ENCODE measurements around the gene ZNF576.

The ZNF576 gene

DNA sequence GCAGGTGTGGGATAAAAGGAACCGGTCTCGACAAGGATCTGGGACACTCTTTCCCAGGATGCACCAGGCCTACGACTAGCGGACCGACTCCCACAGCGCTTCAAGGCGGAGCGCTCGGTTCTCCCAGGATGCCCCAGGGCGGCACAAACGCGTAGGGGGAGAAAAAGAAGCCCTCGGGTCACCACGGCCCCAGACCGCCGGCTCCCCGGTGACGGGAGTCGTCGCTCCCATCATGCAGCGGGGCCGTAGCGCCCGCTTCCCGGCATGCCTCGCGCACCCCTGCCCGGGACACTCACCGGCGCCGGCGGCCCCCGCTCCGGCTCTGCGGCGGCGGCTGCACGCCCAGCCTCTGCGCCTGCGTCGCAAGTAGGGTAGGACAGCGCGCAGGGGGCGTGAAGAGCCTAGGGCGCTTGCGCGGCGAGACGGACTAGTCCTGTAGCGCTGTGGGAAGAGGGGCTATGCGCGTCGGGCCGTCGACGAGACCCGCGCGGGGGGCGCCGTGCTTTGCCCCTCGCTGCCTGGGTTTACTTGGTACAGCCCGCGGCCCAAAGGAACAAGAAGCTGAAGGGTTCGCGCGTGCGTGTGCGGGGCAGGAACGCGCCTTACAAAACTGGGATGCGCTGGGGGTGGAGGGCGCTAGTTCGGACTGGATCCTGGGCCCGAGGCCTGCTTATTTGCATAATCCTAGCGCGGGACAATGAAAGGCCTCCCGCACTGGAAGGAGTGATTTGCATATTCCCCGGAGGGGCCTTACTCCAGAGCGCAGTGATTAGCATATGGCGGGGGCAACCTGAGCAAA lies 23.1 kb downstream of the ZNF576 start, which contains the start of gene ZNF428:
ZNF428 (minus strand) TSS at position 368 of the 799 bp plus-strand sequence. CDS start 5,325 bp downstream, outside the sequence.
- CTCF ChIA-PET, result no interaction called here
- no peaks in the 10 kb centered on the region for H3K36me3 Mint-ChIP-seq
- peaks cover 37% of the 10 kb centered on the region for H3K4me1 Mint-ChIP-seq
- no peaks in the 10 kb centered on the region for H3K27me3 Mint-ChIP-seq
- no peaks in the 10 kb centered on the region for H3K9me3 Mint-ChIP-seq
- peak within 1 kb of the TSS; percentile 98 for H3K27ac Mint-ChIP-seq
- H3K4me3 Mint-ChIP-seq, result peak within 1 kb of the TSS; percentile 94
- DNase-seq, result peak; percentile 88

GRCh38 chr19:43620061-43621001 lies 23.9 kb downstream of the ZNF576 start:
- Mint-ChIP-seq H3K4me3 (peak overlapping the region; percentile 94), H3K27me3 (no peaks in the 10 kb centered on the region), H3K9me3 (no peaks in the 10 kb centered on the region), H3K4me1 (peaks cover 45% of the 10 kb centered on the region), H3K27ac (peak overlapping the region; percentile 98), H3K36me3 (no peaks in the 10 kb centered on the region)
- DNase-seq, result peak; percentile 90
- CTCF ChIA-PET, result no interaction called here

- Mint-ChIP-seq H3K27me3 (peaks cover 17% of the 10 kb centered on the region), H3K9me3 (no peaks in the 10 kb centered on the region), H3K27ac (no peak overlapping the region), H3K36me3 (no peaks in the 10 kb centered on the region), H3K4me3 (no peak overlapping the region), H3K4me1 (peaks cover 58% of the 10 kb centered on the region)
- CTCF ChIA-PET, result interaction anchor here (0.9 kb wide), 1 partner anchor 67 kb away, joined by 3 read pairs; no protein-coding TSS in a partner anchor
- no peak for DNase-seq
Measured at GRCh38 chr19:43622070-43622469, 25.7 kb downstream of the ZNF576 start.

DNA sequence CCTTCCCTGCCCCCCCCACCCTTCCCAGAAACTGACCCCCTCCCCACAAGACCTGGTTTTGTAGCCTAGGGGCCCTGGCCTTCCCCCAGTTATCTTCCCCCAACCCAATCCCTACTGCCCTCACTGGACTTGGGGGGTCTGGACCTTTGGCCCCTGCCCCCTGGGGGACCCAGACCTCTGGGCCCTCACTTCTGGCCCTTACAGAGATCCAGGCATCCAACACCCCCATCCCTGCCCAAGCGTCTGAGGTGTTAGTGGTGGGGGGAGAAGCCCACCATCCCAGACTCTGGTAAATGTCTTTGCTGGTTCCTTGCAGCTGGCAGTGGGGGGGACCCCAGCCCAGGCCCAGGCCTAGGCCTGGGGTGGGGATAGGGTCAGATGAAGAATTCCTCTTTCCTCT lies 26.6 kb downstream of the ZNF576 start:
- peaks cover 26% of the 10 kb centered on the region for H3K27me3 Mint-ChIP-seq
- CTCF ChIA-PET, result no interaction called here
- H3K4me1 Mint-ChIP-seq, result peaks cover 62% of the 10 kb centered on the region
- no peaks in the 10 kb centered on the region for H3K36me3 Mint-ChIP-seq
- H3K4me3 Mint-ChIP-seq, result no peak overlapping the region
- DNase-seq, result no peak
- H3K9me3 Mint-ChIP-seq, result no peaks in the 10 kb centered on the region
- peak overlapping the region; percentile 42 for H3K27ac Mint-ChIP-seq

DNA sequence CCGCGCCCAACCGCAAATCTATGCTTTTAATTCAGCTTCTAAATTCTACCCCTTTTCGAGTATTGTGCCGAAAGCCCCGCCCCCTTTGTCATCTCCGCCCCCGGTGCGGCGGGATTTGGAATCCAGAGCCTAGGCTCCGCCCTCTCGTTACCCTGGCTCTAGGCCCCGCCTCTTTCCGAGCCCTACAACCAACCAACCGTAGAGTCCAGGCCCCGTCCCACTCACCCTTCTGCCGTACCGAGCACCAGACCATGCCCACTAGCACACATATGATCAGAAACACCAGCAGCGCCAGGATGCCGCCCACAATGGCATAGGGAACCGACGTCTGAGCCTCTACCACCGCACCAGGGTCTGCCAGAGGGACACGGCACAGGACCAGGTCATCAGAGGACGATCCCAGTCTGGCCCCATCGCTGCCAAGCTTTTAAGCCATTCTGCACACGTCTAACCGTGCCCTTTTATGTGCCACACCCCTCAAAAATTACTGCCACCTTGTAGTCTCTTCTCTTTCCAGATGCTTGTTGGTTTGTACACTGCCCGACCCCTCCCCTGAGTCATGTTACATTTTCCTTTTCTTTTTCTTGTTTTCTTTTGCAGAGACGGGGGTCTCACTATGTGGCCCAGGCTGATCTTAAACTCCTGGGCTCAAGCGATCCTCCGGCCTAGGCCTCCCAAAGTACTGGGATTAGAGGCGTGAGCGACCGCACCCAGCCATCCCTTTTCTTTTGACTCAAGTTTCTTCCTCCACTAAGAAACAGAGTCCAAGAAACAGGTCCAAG lies 27.7 kb downstream of the ZNF576 start:
- Mint-ChIP-seq H3K36me3 (no peaks in the 10 kb centered on the region), H3K9me3 (no peaks in the 10 kb centered on the region), H3K4me3 (no peak overlapping the region), H3K27ac (no peak overlapping the region), H3K27me3 (peaks cover 27% of the 10 kb centered on the region), H3K4me1 (peaks cover 55% of the 10 kb centered on the region)
- no peak for DNase-seq
- CTCF ChIA-PET, result no interaction called here

DNA sequence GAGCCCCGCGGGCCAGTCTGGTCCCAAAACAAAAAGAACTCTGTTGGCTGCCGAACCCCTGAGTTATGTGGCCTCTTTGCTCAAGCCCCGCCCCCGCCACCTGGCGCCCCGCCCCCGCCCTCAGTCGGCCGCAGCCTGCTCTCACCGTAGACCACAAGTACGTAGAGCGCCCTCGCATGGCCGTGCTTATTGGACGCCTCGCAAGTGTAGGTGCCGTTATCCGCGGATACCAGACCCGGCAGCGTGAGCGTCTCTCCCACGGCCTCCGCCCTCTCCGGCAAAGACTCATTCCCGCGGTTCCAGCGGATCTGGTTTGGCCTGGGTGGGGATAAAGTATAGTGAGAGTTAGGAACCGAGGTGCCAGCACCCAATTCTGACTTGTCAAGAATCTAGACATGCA lies 28.5 kb downstream of the ZNF576 start:
- H3K4me1 Mint-ChIP-seq, result peaks cover 49% of the 10 kb centered on the region
- no peaks in the 10 kb centered on the region for H3K9me3 Mint-ChIP-seq
- CTCF ChIA-PET, result interaction anchor here (1.2 kb wide), 1 partner anchor 65 kb away, joined by 3 read pairs; no protein-coding TSS in a partner anchor
- no peaks in the 10 kb centered on the region for H3K36me3 Mint-ChIP-seq
- H3K27ac Mint-ChIP-seq, result peak overlapping the region; percentile 37
- H3K4me3 Mint-ChIP-seq, result no peak overlapping the region
- peaks cover 27% of the 10 kb centered on the region for H3K27me3 Mint-ChIP-seq
- DNase-seq, result peak; percentile 93

DNA sequence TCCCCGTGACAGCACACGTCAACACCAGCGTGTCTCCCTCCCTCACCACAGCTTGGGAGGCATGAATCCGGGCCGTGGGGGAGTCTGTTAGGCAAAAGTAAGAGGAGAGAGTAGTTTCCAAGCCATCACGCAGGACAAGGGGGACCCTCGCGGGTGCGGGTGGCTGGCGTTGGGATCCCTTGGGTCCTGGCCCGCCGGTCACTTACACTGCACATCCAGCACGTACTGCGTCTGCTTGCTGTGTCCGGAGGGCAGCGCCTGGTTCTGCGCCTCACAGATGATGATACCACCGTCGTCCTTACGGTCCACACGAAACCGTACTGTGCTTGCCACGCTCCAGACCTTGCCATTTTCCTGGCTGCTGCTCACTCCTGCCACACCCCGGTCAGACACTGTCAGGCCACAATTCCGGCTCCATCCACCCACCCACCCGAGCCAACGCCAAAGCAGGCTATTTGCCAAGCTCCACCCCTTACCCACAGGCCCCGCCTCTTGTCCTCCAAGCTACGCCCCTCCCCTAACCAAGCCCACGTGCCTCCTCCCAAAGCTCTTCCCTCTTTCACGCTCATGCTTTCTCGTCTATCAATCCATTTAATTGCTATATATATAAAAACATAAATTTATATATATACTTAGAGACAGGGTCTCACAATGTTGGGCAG lies 29.7 kb downstream of the ZNF576 start:
- Mint-ChIP-seq H3K4me3 (no peak overlapping the region), H3K27ac (no peak overlapping the region), H3K36me3 (no peaks in the 10 kb centered on the region), H3K4me1 (peaks cover 40% of the 10 kb centered on the region), H3K27me3 (peaks cover 27% of the 10 kb centered on the region), H3K9me3 (no peaks in the 10 kb centered on the region)
- CTCF ChIA-PET, result interaction anchor here (0.6 to 1.3 kb wide), 4 partner anchors 32 to 186 kb away, joined by 3 read pairs; no protein-coding TSS in a partner anchor
- DNase-seq, result peak; percentile 47

- DNase-seq, result no peak
- Mint-ChIP-seq H3K4me1 (peaks cover 37% of the 10 kb centered on the region), H3K27ac (no peak overlapping the region), H3K4me3 (no peak overlapping the region), H3K36me3 (no peaks in the 10 kb centered on the region), H3K9me3 (no peaks in the 10 kb centered on the region), H3K27me3 (peaks cover 27% of the 10 kb centered on the region)
- CTCF ChIA-PET, result interaction anchor here (0.6 to 1.3 kb wide), 2 partner anchors 32 to 187 kb away, joined by 3 read pairs; no protein-coding TSS in a partner anchor
Measured at GRCh38 chr19:43626838-43627237, 30.4 kb downstream of the ZNF576 start.

- Mint-ChIP-seq H3K4me3 (no peak overlapping the region), H3K4me1 (peaks cover 32% of the 10 kb centered on the region), H3K36me3 (no peaks in the 10 kb centered on the region), H3K27me3 (peaks cover 46% of the 10 kb centered on the region), H3K9me3 (no peaks in the 10 kb centered on the region), H3K27ac (no peak overlapping the region)
- DNase-seq, result no peak
- CTCF ChIA-PET, result no interaction called here
Measured at GRCh38 chr19:43628646-43629326, 32.4 kb downstream of the ZNF576 start.

DNA sequence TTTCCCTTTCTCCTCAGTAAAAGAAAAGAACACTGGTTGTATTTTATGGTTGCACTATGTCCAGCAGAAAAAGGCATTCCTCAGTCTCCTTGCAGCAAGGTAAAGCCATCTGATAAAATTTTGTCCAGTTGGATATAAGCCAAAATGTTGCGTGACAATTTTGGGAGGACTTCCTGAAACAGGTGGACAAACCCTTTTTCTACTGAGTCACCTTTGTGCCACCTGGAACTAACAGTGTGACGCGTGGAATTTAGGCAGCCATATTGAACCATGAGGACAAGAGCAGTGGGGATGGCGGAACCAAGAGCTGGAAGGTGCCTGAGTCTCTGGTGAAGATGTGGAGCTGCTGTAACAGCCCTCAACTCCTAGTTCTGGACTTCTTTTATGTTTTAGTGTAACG lies 35.1 kb downstream of the ZNF576 start:
- CTCF ChIA-PET, result no interaction called here
- H3K4me1 Mint-ChIP-seq, result peaks cover 11% of the 10 kb centered on the region
- no peaks in the 10 kb centered on the region for H3K9me3 Mint-ChIP-seq
- H3K27ac Mint-ChIP-seq, result no peak overlapping the region
- peaks cover 61% of the 10 kb centered on the region for H3K27me3 Mint-ChIP-seq
- no peak overlapping the region for H3K4me3 Mint-ChIP-seq
- no peaks in the 10 kb centered on the region for H3K36me3 Mint-ChIP-seq
- no peak for DNase-seq

DNA sequence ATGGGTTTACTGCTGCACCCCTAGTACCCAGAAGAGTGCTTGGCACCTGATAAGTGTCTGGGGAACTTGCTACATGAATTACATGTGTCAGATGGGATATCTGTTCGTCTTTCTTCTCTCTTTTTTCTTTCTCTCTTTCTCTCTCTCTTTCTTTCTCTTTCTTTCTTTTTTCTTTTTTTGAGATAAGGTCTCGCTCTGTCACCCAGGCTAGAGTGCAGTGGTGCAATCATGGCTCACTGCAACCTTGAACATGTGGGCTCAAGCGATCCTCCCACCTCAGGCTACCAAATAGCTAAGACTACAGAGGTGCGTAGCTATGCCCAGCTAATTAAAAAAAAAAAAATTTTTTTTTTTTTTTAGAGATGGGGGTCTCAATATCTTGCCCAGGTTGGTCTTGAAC lies 37.1 kb downstream of the ZNF576 start:
- Mint-ChIP-seq H3K4me1 (peaks cover 3% of the 10 kb centered on the region), H3K27me3 (peaks cover 65% of the 10 kb centered on the region), H3K4me3 (no peak overlapping the region), H3K36me3 (no peaks in the 10 kb centered on the region), H3K9me3 (no peaks in the 10 kb centered on the region), H3K27ac (no peak overlapping the region)
- no peak for DNase-seq
- CTCF ChIA-PET, result no interaction called here

DNA sequence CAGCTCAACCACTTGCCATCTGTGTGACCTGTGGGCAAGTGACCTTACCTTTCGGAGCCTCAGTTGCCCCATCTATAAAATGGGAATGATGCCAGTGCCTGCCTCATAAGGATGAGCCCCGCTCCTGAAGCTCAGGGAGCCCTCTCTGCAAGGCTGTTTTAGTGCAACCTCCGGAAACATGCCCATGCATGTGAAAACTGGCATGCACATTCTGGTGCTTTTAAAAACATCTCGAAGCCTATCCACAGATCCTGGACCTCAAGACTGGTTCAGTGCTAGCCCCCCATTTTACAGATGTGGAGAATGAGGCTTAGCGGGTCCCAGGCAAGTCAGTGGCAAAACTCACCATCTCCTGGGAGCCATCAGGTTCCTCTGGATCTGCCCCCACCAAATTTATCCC lies 37.7 kb downstream of the ZNF576 start:
- no peak for DNase-seq
- Mint-ChIP-seq H3K4me3 (no peak overlapping the region), H3K27ac (no peak overlapping the region), H3K36me3 (no peaks in the 10 kb centered on the region), H3K4me1 (peaks cover 7% of the 10 kb centered on the region), H3K9me3 (no peaks in the 10 kb centered on the region), H3K27me3 (peaks cover 70% of the 10 kb centered on the region)
- CTCF ChIA-PET, result interaction anchor here (0.6 kb wide), 1 partner anchor 15 kb away, joined by 3 read pairs; no protein-coding TSS in a partner anchor

DNA sequence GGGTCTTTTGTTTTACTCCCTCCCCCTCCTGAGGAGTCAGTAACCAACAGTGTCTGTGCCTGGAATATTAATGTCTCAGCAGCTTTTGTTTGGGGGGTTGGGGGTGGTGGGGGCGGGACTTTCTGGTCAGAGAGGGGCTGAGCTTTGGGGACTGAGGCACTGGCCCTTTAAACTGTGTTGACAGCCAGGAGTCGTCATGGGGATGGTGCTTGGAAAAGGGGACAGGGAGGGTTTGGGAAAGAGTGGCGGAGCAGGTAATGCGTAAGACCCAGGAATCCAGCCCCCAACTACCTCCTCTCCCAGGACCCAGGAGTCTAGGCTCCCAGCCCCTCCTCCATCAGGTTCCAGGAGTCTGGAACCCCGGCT lies 38.1 kb downstream of the ZNF576 start:
- H3K4me3 Mint-ChIP-seq, result no peak overlapping the region
- no peak for DNase-seq
- no peak overlapping the region for H3K27ac Mint-ChIP-seq
- H3K4me1 Mint-ChIP-seq, result peaks cover 9% of the 10 kb centered on the region
- H3K27me3 Mint-ChIP-seq, result peaks cover 73% of the 10 kb centered on the region
- no peaks in the 10 kb centered on the region for H3K9me3 Mint-ChIP-seq
- CTCF ChIA-PET, result interaction anchor here (0.6 kb wide), 1 partner anchor 15 kb away, joined by 3 read pairs; no protein-coding TSS in a partner anchor
- no peaks in the 10 kb centered on the region for H3K36me3 Mint-ChIP-seq

Data from activated naive CD4-positive, alpha-beta T cell treated with anti-CD3 and anti-CD28 coated beads, Interleukin-2, amount 10 ng/mL, durations not matched to agents 7 days and 5 days (primary cell).